Measurements from ENCODE around the gene ZNF503.

The ZNF503 gene

DNA sequence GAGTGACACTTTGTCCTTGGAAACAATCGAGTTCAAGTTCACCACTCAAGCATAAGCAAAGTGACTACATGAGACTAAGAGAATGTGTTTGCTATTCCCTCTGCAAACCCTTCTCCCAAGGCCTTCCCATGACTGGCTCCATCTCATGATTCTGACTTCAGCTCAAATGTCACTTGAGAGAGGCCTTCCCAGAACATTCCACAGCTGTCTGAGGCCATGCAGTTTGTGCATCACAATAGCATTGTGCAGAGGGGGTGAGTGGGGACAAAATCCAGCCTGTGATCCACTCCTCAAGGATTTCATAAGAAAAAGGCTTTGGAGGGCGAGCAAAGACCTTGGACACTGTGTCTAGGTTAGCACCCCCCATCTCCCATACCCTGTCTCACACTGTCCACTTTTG lies 23.0 kb upstream of the ZNF503 start:
- Histone ChIP-seq H3F3A (ENCODE audit: insufficient read depth) (no peaks in the 10 kb centered on the region), H3K27ac (ENCODE audit: low read depth, low read length) (no peak overlapping the region), H3K9me2 (replicated peaks; ENCODE audit: insufficient read depth, low read length) (no peaks in the 10 kb centered on the region), H3K4me3 (ENCODE audit: insufficient read depth, low read length, poor library complexity, severe bottlenecking) (no peak overlapping the region), H3K4me2 (ENCODE audit: low read depth, low read length, poor library complexity, severe bottlenecking) (no peak overlapping the region), H3K36me3 (ENCODE audit: low read length) (no peaks in the 10 kb centered on the region), H2AFZ (ENCODE audit: low read depth, low read length, severe bottlenecking) (no peak overlapping the region), H3K27me3 (ENCODE audit: low read length) (no peaks in the 10 kb centered on the region), H4K20me1 (ENCODE audit: low read depth, low read length) (no peaks in the 10 kb centered on the region), H3K9me3 (ENCODE audit: insufficient read depth, low read length) (no peaks in the 10 kb centered on the region), H3K9ac (ENCODE audit: low read length) (no peak overlapping the region), H3K79me2 (ENCODE audit: insufficient read depth, low read length) (no peaks in the 10 kb centered on the region)
- no peak for TF ChIP-seq EZH2phosphoT487 (conservative IDR thresholded peaks at IDR 0.05; ENCODE audit: low read length)
- TF ChIP-seq, protein P1, sequence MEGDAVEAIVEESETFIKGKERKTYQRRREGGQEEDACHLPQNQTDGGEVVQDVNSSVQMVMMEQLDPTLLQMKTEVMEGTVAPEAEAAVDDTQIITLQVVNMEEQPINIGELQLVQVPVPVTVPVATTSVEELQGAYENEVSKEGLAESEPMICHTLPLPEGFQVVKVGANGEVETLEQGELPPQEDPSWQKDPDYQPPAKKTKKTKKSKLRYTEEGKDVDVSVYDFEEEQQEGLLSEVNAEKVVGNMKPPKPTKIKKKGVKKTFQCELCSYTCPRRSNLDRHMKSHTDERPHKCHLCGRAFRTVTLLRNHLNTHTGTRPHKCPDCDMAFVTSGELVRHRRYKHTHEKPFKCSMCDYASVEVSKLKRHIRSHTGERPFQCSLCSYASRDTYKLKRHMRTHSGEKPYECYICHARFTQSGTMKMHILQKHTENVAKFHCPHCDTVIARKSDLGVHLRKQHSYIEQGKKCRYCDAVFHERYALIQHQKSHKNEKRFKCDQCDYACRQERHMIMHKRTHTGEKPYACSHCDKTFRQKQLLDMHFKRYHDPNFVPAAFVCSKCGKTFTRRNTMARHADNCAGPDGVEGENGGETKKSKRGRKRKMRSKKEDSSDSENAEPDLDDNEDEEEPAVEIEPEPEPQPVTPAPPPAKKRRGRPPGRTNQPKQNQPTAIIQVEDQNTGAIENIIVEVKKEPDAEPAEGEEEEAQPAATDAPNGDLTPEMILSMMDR (IDR thresholded peaks at IDR 0.05; ENCODE audit: insufficient read depth, low read length, poor library complexity, severe bottlenecking), result no peak

DNA sequence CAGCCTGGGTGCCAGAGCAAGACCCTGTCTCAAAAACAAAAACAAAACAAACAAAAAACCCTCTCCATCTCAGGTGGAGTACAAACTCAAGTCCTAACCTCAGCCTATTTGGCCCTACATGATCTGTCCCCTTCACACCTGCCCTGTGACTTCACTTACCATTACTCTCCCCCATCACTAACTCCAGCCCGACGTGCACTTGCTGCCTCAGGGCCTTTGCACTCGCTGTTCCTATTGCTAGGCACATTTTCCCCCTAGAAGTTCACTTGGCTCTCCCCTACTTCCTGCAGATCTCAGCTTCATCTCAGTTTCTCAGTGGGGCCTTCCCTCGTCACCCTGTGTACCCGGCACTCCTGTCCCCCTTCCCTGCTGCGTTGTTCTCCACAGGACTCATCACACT lies 21.3 kb upstream of the ZNF503 start:
- TF ChIP-seq EZH2phosphoT487 (conservative IDR thresholded peaks at IDR 0.05; ENCODE audit: low read length), result no peak
- TF ChIP-seq, protein P1 (IDR thresholded peaks at IDR 0.05; ENCODE audit: insufficient read depth, low read length, poor library complexity, severe bottlenecking), result no peak
- Histone ChIP-seq H3K9me3 (ENCODE audit: insufficient read depth, low read length) (no peaks in the 10 kb centered on the region), H2AFZ (ENCODE audit: low read depth, low read length, severe bottlenecking) (no peak overlapping the region), H4K20me1 (ENCODE audit: low read depth, low read length) (no peaks in the 10 kb centered on the region), H3K4me3 (ENCODE audit: insufficient read depth, low read length, poor library complexity, severe bottlenecking) (no peak overlapping the region), H3K27me3 (ENCODE audit: low read length) (no peaks in the 10 kb centered on the region), H3K9ac (ENCODE audit: low read length) (no peak overlapping the region), H3K79me2 (ENCODE audit: insufficient read depth, low read length) (no peaks in the 10 kb centered on the region), H3K36me3 (ENCODE audit: low read length) (no peaks in the 10 kb centered on the region), H3K27ac (ENCODE audit: low read depth, low read length) (no peak overlapping the region), H3K9me2 (replicated peaks; ENCODE audit: insufficient read depth, low read length) (no peaks in the 10 kb centered on the region), H3K4me2 (ENCODE audit: low read depth, low read length, poor library complexity, severe bottlenecking) (no peak overlapping the region), H3F3A (ENCODE audit: insufficient read depth) (no peaks in the 10 kb centered on the region)

DNA sequence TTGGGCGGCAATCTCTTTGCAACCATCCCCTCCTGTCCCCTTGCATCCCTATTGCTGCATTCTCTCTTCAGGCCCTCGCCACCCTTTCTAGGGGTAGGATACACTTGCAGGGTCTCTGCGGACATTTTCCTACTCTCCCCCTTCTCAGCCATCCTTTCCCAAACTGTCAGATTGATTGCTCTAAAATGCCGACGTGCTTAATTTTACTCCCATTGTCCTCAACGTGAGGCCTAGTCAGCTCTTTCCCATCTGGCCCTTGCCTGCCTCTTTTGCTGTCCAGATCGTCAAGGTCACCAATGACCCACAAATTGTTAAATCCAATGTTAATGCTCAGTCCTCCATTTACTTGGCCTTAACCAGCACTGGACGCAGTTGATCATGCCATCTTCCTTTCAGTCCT lies 17.1 kb upstream of the ZNF503 start:
- no peaks in the 10 kb centered on the region for H3F3A ChIP-seq (ENCODE audit: insufficient read depth)
- no peaks in the 10 kb centered on the region for H3K79me2 ChIP-seq (ENCODE audit: insufficient read depth, low read length)
- H3K27ac ChIP-seq (ENCODE audit: low read depth, low read length), result no peak overlapping the region
- no peak overlapping the region for H3K4me3 ChIP-seq (ENCODE audit: insufficient read depth, low read length, poor library complexity, severe bottlenecking)
- H3K9me2 ChIP-seq (replicated peaks; ENCODE audit: insufficient read depth, low read length), result no peaks in the 10 kb centered on the region
- H2AFZ ChIP-seq (ENCODE audit: low read depth, low read length, severe bottlenecking), result no peak overlapping the region
- TF ChIP-seq, protein P1 (IDR thresholded peaks at IDR 0.05; ENCODE audit: insufficient read depth, low read length, poor library complexity, severe bottlenecking), result no peak
- no peak for TF ChIP-seq EZH2phosphoT487 (conservative IDR thresholded peaks at IDR 0.05; ENCODE audit: low read length)
- no peak overlapping the region for H3K4me2 ChIP-seq (ENCODE audit: low read depth, low read length, poor library complexity, severe bottlenecking)
- no peaks in the 10 kb centered on the region for H3K36me3 ChIP-seq (ENCODE audit: low read length)
- no peak overlapping the region for H3K9ac ChIP-seq (ENCODE audit: low read length)
- H4K20me1 ChIP-seq (ENCODE audit: low read depth, low read length), result no peaks in the 10 kb centered on the region
- H3K9me3 ChIP-seq (ENCODE audit: insufficient read depth, low read length), result no peaks in the 10 kb centered on the region
- no peaks in the 10 kb centered on the region for H3K27me3 ChIP-seq (ENCODE audit: low read length)
